HG03159 (cell line): ENCODE measurements around the gene SASH1.
"Not testable (repeated sequence)": the region's sequence is repeated elsewhere in the genome, so short reads cannot be mapped to it uniquely, and the experiment has no call there.

Source experiments
- ATAC-seq: cut with Tn5 transposase; IDR thresholded peaks from one replicate; pipeline ENCODE4 v1.9.1; 2021; ENCODE audit warnings: mild to moderate bottlenecking, moderate library complexity; ENCODE audit not compliant: unreplicated experiment

The SASH1 gene

GRCh38 chr6:148364056-148364824 is 21.6 kb downstream of the SASH1 start:
- ATAC-seq: no peak

GRCh38 chr6:148365041-148365440 is 22.4 kb downstream of the SASH1 start:
- no peak for ATAC-seq

GRCh38 chr6:148367411-148368024 is 24.9 kb downstream of the SASH1 start:
- ATAC-seq: no peak

- no peak for ATAC-seq
Measured at GRCh38 chr6:148370176-148370575, 27.5 kb downstream of the SASH1 start.

GRCh38 chr6:148374040-148374774 is 31.6 kb downstream of the SASH1 start:
- no peak for ATAC-seq

GRCh38 chr6:148375401-148375800 is 32.8 kb downstream of the SASH1 start:
- no peak for ATAC-seq

GRCh38 chr6:148379481-148379880 is 36.8 kb downstream of the SASH1 start:
- no peak for ATAC-seq

- no peak for ATAC-seq
Measured at GRCh38 chr6:148379966-148380713, 37.5 kb downstream of the SASH1 start.

GRCh38 chr6:148382051-148382450 is 39.4 kb downstream of the SASH1 start:
- not testable (repeated sequence) for ATAC-seq

GRCh38 chr6:148382861-148383260 is 40.2 kb downstream of the SASH1 start:
- ATAC-seq: no peak

- ATAC-seq: no peak
Measured at GRCh38 chr6:148383658-148384368, 41.2 kb downstream of the SASH1 start.

GRCh38 chr6:148385379-148385778 is 42.7 kb downstream of the SASH1 start:
- no peak for ATAC-seq

- no peak for ATAC-seq
Measured at GRCh38 chr6:148388521-148388920, 45.9 kb downstream of the SASH1 start.

- no peak for ATAC-seq
Measured at GRCh38 chr6:148389086-148389485, 46.4 kb downstream of the SASH1 start.

GRCh38 chr6:148389917-148390316 is 47.3 kb downstream of the SASH1 start:
- ATAC-seq: no peak

GRCh38 chr6:148392127-148392526 is 49.5 kb downstream of the SASH1 start:
- not testable (repeated sequence) for ATAC-seq

- ATAC-seq: no peak
Measured at GRCh38 chr6:148392671-148393070, 50.0 kb downstream of the SASH1 start.

- no peak for ATAC-seq
Measured at GRCh38 chr6:148395583-148396101, 53.0 kb downstream of the SASH1 start.

- ATAC-seq: no peak
Measured at GRCh38 chr6:148396411-148396810, 53.8 kb downstream of the SASH1 start.

GRCh38 chr6:148396926-148397325 is 54.3 kb downstream of the SASH1 start:
- ATAC-seq: no peak
